Activated T-cell treated with anti-CD3 and anti-CD28 coated beads for 1 hour (primary cell): ENCODE measurements around the gene ATAD3A.

Source experiments
- DNase-seq: peaks from one replicate; pipeline ENCODE4 v3.0.0-alpha.2; 2020; ENCODE audit warnings: low read depth

ATAD3A gene

DNA sequence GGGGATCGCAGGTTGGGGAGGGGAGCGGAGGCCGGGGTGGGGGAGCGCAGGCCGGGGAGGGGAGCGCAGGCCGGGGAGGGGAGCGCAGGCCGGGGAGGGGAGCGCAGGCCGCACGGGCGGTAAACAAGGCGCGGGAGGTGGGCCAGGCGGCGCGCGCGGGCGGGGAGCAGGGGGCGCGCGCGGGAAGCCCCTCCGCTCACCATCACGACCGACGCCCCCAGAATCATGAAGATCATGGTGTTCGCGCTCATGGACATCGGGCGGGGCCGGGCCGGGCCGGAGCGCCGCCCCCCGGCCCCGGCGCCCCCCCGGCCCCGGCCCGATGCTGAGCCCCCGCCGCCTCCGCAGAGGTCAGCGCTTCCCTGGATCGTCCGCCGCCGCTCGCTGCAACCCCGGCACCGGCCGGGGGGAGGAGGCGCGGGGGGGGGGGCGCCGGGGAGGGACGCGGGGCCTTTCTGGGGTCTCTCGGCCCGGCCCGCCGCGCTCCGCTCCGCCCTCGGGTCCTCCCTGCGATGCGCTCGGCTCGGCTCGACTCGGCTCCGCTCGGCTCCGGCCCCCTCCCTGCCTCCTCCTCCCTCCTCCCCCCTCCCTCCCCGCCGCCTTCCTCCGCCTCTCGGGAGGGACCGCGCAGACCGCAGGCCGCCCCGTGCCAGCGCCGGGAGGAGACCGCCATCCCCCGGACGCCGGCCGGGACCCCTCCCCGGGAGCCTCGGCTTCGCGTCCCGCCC is 28.3 kb downstream of the ATAD3A start, which contains the start of gene TMEM240:
TSS of gene TMEM240 (minus strand) at position 535 of the 728 bp plus-strand sequence. CDS start at position 257, 278 bp downstream.
- peak; percentile 40 for DNase-seq

- DNase-seq, result no peak
These were observed 29.1 kb downstream of the ATAD3A start for GRCh38 chr1:1540818-1541628.

DNA sequence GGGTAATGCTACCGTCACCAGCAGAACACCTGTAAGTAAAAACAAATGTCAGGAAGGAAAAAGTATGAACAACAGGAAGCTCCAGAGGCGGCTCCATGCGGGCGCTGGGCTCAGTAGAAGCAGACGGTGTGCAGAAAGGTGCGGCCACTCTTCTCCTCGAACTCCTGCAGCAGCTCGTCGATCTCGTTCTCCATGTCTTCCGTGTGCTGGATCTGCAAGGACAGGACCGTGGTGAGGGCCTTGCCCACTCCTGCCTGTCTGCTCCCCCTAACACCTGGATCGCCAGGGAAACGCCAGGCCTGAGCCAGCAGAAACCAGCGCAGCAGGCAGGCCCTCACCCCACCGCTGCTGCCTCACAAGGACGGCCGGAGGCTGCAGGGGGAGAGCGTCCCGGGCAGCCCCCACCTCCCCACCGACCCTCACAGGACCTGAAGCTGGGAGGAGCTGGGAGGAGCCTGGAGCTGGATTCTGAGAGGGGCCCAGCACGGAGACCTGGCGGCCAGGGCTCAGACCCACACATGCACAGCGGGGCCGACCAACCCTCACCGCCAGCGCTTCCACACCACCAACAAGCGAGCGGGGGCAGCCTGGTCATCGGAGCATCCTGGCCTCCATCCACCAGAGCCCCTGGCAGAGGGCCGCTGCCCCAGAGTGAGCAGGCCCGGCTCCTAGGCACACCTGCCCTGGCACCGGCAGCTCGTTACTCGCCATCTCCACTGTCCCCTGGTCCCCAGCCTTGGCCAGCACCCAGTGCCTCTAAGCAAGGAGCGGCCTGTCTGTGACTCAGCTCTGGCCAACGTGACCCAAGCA is 30.2 kb downstream of the ATAD3A start:
- no peak for DNase-seq

- DNase-seq, result no peak
These were observed 31.1 kb downstream of the ATAD3A start for GRCh38 chr1:1542766-1543705.

DNA sequence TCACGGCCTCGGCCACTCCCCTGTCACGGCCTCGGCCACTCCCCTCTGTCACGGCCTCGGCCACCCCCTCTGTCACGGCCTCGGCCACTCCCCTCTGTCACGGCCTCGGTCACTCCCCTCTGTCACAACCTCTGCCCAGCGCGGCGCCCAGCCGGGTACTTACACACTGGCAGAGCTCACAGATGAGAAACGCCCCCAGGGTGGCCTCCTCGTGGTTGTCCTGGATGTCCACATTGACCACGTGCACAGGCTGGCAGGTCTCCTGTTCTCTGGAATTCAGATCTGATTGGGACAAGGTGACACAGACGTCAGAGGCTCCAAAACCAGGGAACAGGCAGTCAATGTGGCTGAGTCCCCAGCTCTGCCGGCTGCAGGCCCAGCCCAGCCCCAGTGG is 31.7 kb downstream of the ATAD3A start:
- DNase-seq, result no peak

GRCh38 chr1:1544544-1544943 is 32.6 kb downstream of the ATAD3A start:
- DNase-seq, result no peak

DNA sequence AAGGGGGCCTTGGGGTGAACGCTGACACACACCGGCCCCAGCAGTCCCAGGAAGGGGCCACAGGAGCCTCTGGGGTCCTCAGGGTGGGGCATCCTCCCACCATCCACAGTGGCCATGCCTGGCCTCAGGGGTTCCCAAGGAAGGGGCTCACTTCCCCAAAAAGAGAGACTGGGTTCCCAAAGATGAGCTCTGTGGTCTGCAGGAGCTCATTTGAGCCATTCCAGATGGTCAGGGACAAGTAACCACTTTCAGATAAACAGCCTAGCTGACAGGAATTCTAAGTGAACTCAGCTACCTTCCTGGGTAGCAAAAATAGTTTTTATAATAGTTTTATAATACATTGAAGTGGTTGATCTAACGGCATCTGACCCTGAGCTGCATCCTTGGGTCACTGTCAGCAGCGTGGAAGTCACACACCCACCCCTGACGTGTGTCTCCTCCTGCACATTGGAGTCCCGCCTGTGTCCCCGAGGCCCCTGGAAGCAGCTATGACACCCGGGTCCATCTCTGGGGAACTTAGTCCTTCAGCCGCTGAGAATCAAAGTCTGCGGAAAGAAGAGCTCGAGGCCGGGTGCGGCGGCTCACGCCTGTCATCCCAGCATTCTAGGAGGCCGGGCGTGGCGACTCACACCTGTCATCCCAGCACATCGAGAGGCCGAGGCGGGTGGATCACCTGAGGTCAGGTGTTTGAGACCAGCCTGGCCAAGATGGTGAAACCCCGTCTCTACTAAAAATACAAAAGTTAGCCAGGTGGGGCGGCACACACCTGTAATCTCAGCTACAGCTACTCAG is 34.2 kb downstream of the ATAD3A start:
- DNase-seq, result no peak

DNA sequence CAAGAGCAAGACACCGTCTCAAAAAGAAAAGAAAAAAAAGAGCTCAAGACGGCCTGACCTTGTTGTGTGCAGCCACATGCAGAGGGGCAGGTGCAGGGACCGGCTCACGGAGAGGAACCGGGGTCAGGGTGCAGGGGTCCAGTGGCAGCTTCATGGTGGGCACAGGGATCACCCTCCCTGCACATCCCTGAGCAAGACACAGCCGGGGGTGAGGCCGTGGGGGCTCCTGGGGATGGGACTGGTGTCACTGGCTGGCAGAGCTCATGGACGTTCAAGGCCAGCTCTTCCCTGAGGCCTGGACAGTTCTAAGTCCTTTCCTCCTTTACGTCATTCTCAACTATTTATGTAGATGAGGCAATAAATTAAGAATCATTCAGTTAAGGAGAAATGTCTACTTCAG is 35.0 kb downstream of the ATAD3A start:
- no peak for DNase-seq

GRCh38 chr1:1547476-1547875 is 35.5 kb downstream of the ATAD3A start:
- no peak for DNase-seq

DNA sequence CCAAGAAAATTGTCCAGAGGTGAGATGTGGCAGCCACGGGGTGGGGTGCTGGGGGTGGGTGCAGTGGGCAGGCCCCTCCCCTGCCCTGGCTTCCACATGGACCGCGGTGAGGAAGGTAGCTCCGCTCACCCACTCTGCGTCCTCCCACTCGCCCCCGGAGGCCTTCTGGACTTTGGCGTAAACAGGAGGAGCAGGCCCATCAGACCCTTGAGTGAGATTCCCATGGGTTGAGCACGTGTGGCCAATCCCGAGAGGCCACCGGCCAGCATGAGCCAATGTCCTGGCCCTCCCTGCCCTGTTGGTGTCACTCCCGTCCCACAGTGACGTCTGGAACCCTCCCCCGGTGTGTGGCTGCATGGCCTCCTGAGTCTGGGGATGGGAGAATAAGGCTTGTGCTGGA is 36.6 kb downstream of the ATAD3A start:
- no peak for DNase-seq

- DNase-seq, result no peak
These were observed 38.1 kb downstream of the ATAD3A start for GRCh38 chr1:1550087-1550486.

- DNase-seq, result no peak
These were observed 38.9 kb downstream of the ATAD3A start for GRCh38 chr1:1550591-1551432.

DNA sequence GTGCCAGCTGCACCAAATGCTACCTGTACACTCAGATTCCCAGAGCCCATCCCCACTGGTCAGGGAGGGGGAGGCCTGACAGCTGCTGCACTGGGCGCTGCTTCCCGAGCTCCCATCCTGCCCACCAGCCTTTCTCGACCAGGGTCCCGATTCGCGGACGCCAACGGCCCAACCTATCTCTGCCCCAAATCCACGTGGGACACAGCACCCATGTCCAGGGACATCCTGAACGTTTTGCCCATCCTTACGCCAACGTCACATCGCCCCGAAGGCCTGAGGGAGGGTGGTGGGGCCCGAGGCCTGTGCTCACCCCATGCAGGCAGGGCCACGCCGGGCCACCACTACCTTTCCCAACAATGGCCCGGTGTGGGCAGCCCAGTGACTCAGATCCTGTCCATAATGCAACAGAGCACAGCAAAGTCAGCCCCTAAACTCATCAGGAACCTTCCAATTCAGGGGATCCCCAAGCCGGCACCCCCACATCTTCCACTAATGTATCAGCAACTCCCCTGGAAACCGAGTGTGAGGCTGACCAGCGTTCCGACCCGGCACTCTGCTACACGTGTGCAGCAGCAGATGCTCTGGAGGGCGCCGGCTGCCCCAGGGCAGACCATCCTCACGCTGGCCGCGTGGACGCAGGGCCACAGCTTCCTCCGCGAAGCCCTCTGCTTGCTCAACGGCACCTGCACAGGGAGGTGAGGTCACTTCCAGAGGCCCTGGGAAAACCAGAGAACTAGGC is 39.7 kb downstream of the ATAD3A start:
- no peak for DNase-seq

- no peak for DNase-seq
These were observed 40.3 kb downstream of the ATAD3A start for GRCh38 chr1:1552263-1552639.

- no peak for DNase-seq
These were observed 42.0 kb downstream of the ATAD3A start for GRCh38 chr1:1553821-1554494.

DNA sequence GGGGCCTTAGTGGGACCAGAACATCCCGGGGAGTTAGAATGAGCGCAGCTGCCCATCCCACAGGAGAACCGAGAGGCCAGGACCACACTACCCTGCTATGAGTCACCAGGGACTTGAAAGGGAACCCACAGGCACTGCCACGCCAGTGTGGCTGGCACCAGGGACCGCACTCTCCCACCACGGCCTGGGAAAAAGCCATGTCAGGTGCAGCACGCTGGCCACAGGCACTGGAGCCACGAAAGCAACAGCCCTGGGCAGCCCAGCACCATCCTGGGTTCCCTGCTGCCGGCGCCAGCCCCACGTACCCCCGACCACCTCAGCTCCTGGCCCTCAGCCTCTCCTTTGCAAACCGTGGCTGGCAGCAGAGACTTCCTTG is 42.6 kb downstream of the ATAD3A start:
- DNase-seq, result no peak

DNA sequence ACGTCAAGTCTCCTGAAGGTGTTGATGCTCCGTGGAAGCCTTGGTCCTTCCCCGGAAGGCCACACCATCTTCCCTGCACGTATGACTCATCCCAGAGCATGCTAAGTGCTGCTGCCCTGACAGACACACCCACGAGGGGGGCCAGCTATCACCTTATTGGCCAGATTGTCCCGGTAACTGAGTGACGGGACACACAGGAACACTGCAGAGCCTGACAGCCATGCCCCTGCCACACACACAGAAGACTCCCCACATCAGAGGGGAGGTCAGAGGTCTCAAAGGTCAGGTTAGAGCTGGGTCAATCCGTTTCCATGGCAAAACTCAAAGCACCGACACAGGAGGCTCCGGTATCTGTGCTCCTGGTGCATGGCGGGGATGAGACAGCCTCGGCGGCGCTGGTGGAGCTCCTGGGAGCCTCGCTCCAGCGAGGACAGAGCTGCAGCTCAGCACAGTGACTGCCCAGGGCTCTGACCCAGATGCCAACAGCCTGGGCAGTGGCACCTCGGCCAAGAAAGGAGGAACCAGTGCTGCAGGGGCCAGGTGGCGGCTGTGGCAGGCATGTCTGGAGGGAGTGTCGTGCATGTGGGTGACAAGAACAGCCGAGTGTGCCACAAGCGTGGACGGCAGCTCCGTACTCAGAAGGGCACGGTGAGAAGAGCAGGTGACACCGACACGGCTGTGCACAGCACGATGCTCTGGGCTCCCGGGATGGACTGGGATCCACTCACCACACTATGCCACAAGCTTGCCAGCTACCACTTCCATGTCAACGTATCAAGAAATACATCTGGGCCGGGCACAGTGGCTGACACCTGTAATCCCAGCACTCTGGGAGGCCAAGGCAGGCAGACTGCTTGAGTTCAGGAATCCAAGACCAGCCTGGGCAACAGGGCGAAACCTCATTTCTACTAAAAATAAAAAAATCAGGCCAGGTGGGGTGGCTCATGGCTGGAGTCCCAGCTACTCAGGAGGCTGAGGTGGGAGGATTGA is 43.3 kb downstream of the ATAD3A start:
- no peak for DNase-seq
